ENCODE results near the gene HEATR9.

GRCh38 chr17:35915153-35915964 lies 46.7 kb upstream of the HEATR9 start:
- TF ChIP-seq CTCF (IDR thresholded peaks at IDR 0.05) (no peak), POLR2A (IDR thresholded peaks at IDR 0.05) (no peak)

Measured in uterus (tissue), 2 donors.